SK-N-SH (cell line): ENCODE measurements around the gene SERTM1. TPM values are rescaled to one million over a fixed set of nuclear protein-coding genes. Genes with fewer than 3 reads are reported as not detected.

Experiments
- CTCF ChIA-PET: fragments of 300-600, 350-600 bp; formaldehyde crosslinking; extraction: SDS; loops from one replicate; lab custom pipeline; 2021; lab: Yijun Ruan, JAX
- POLR2A ChIA-PET: fragments of 350-600 bp; sonication (Branson Sonifier 250); formaldehyde crosslinking; extraction: SDS; loops from one replicate; lab custom pipeline; 2020; ENCODE audit warnings: antibody characterized with exemption, inconsistent platforms; lab: Yijun Ruan, JAX
- DNase-seq: peaks from one replicate; pipeline ENCODE4 v3.0.0; 2012
- H2AFZ ChIP-seq: fragments of 200-600 bp; sonication (generic); 2 replicates; pipeline ENCODE4 v1.8.1; 2016; ENCODE audit warnings: antibody characterized with exemption, mild to moderate bottlenecking, low read depth
- H3F3A ChIP-seq: fragments of 200-600 bp; sonication (generic); replicated peaks from 2 replicates; pipeline ENCODE3; 2016; ENCODE audit warnings: antibody characterized with exemption, mild to moderate bottlenecking; ENCODE audit not compliant: insufficient read depth
- H3K27ac ChIP-seq, 2 experiments: fragments of 200-500 bp in 1 of 2; fragments of 200-600 bp in 1 of 2; sonication (Bioruptor generic) in 1 of 2; sonication (generic), shearing (Covaris generic) in 1 of 2; 2 replicates each; pipeline versions ENCODE4 v1.5.1 to v1.6.1; 2014 to 2016; ENCODE audit warnings: low read depth in 2 of 2, inconsistent platforms in 1 of 2, low read length in 1 of 2, mild to moderate bottlenecking in 1 of 2, mixed read lengths in 1 of 2
- H3K27me3 ChIP-seq: fragments of 200-600 bp; sonication (generic), shearing (Covaris generic); 2 replicates; pipeline ENCODE4 v1.6.1; 2016; ENCODE audit warnings: mixed run types; ENCODE audit not compliant: insufficient read depth
- H3K36me3 ChIP-seq, 2 experiments: fragments of 200-500 bp in 1 of 2; fragments of 200-600 bp in 1 of 2; sonication (Bioruptor generic) in 1 of 2; sonication (generic) in 1 of 2; replicated peaks in 1 of 2; 2 replicates each; pipeline versions ENCODE3 to v1.5.1; 2014 to 2016; ENCODE audit warnings: low read length in 1 of 2, mild to moderate bottlenecking in 1 of 2; ENCODE audit not compliant: insufficient read depth in 2 of 2, control insufficient read depth in 1 of 2
- H3K4me1 ChIP-seq, 2 experiments: fragments of 200-500 bp in 1 of 2; fragments of 200-600 bp in 1 of 2; sonication (Bioruptor generic) in 1 of 2; sonication (generic), shearing (Covaris generic) in 1 of 2; 2 replicates each; pipeline versions ENCODE4 v1.5.1 to v1.6.1; 2014 to 2016; ENCODE audit warnings: low read depth in 1 of 2, low read length in 1 of 2, mixed run types in 1 of 2; ENCODE audit not compliant: insufficient read depth in 2 of 2, control insufficient read depth in 1 of 2
- H3K4me2 ChIP-seq: fragments of 200-600 bp; sonication (generic), shearing (Covaris generic); 2 replicates; pipeline ENCODE4 v1.6.1; 2017; ENCODE audit warnings: mixed run types
- H3K4me3 ChIP-seq, 2 experiments: fragments of 200-500 bp in 1 of 2; fragments of 200-600 bp in 1 of 2; sonication (Bioruptor generic) in 1 of 2; sonication (generic), shearing (Covaris generic) in 1 of 2; 2 replicates each; pipeline versions ENCODE4 v1.5.1 to v1.8.1; 2014 to 2016; ENCODE audit warnings: low read depth in 2 of 2, inconsistent platforms in 1 of 2, low read length in 1 of 2, mild to moderate bottlenecking in 1 of 2, mixed read lengths in 1 of 2, moderate library complexity in 1 of 2
- H3K79me2 ChIP-seq: fragments of 200-600 bp; sonication (generic); 2 replicates; pipeline ENCODE4 v1.8.1; 2017; ENCODE audit warnings: mild to moderate bottlenecking; ENCODE audit not compliant: insufficient read depth
- H3K9ac ChIP-seq: fragments of 200-600 bp; sonication (generic); 2 replicates; pipeline ENCODE4 v1.6.1; 2017; ENCODE audit warnings: mixed run types
- H3K9me2 ChIP-seq: fragments of 200-600 bp; sonication (generic); 2 replicates; pipeline ENCODE4 v1.6.1; 2017; ENCODE audit warnings: mixed run types
- H3K9me3 ChIP-seq: fragments of 200-600 bp; sonication (generic); 2 replicates; pipeline ENCODE4 v1.6.1; 2017; ENCODE audit warnings: mixed run types, mild to moderate bottlenecking, moderate library complexity
- H4K20me1 ChIP-seq: fragments of 200-600 bp; sonication (generic); 2 replicates; pipeline ENCODE4 v1.6.1; 2017; ENCODE audit warnings: mild to moderate bottlenecking, mixed run types; ENCODE audit not compliant: insufficient read depth
- EP300 ChIP-seq, 2 experiments: IDR thresholded peaks; 2 replicates each; pipeline versions ENCODE4 v1.4.0 to v1.6.1; 2012; ENCODE audit warnings: borderline replicate concordance in 1 of 2, low read depth in 1 of 2, low read length in 1 of 2
- EZH2phosphoT487 ChIP-seq: fragments of 200-600 bp; sonication (generic); IDR thresholded peaks from 2 replicates; pipeline ENCODE4 v1.6.1; 2017; ENCODE audit warnings: low read depth, mixed run types, mild to moderate bottlenecking, antibody characterized with exemption, moderate library complexity, borderline replicate concordance
- FOXM1 ChIP-seq: IDR thresholded peaks from 2 replicates; pipeline ENCODE4 v1.4.0; 2012; ENCODE audit warnings: low read depth, mild to moderate bottlenecking
- GABPA ChIP-seq: IDR thresholded peaks from 2 replicates; pipeline ENCODE4 v1.4.0; 2012; ENCODE audit warnings: low read depth, mild to moderate bottlenecking
- GATA2 ChIP-seq: sonication (generic); formaldehyde crosslinking; IDR thresholded peaks from 2 replicates; pipeline ENCODE4 v1.5.0; 2020; ENCODE audit warnings: mild to moderate bottlenecking, missing genetic modification reagents
- NRF1 ChIP-seq: IDR thresholded peaks from 2 replicates; pipeline ENCODE4 v1.6.1; 2012; ENCODE audit warnings: low read depth, mild to moderate bottlenecking, low read length
- POLR2AphosphoS5 ChIP-seq: IDR thresholded peaks from 2 replicates; pipeline ENCODE4 v1.6.1; 2012; ENCODE audit warnings: low read depth, low read length
- RAD21 ChIP-seq: IDR thresholded peaks from 2 replicates; pipeline ENCODE4 v1.6.1; 2012; ENCODE audit warnings: mild to moderate bottlenecking, low read length
- RCOR1 ChIP-seq: fragments of 150-350 bp; IDR thresholded peaks from 2 replicates; pipeline ENCODE4 v1.6.1; 2017; ENCODE audit warnings: antibody characterized with exemption, low read length
- RXRA ChIP-seq: IDR thresholded peaks from 2 replicates; pipeline ENCODE4 v1.4.0; 2012; ENCODE audit warnings: low read depth, mild to moderate bottlenecking, borderline replicate concordance
- TAF1 ChIP-seq: IDR thresholded peaks from 2 replicates; pipeline ENCODE4 v1.6.1; 2012; ENCODE audit warnings: low read depth, mild to moderate bottlenecking, low read length, moderate library complexity, borderline replicate concordance
- TCF12 ChIP-seq: IDR thresholded peaks from 2 replicates; pipeline ENCODE4 v1.4.0; 2012
- TEAD4 ChIP-seq: IDR thresholded peaks from 2 replicates; pipeline ENCODE4 v1.4.0; 2012; ENCODE audit warnings: mild to moderate bottlenecking, borderline replicate concordance; ENCODE audit not compliant: insufficient read depth
- YY1 ChIP-seq: IDR thresholded peaks from 2 replicates; pipeline ENCODE4 v1.4.0; 2012; ENCODE audit warnings: low read depth, mild to moderate bottlenecking
- WGBS: methylation state at CpG from one replicate; pipeline ENCODE4 v1.1.6; 2017; ENCODE audit warnings: low lambda C conversion rate; 5-methylcytosine and 5-hydroxymethylcytosine counted together
- polyA plus RNA-seq, 3 experiments: library from polyadenylated mRNA; depleted of rRNA; stranded (reverse); fragments of >200 nt; gene quantifications; 2 replicates each; pipeline ENCODE4 v1.2.3, GENCODE V29; 2012
- TF ChIP-seq, protein P1 (sequence below): IDR thresholded peaks from 2 replicates; pipeline ENCODE4 v1.4.0; 2012; ENCODE audit warnings: low read depth, borderline replicate concordance
- TF ChIP-seq, protein P2 (sequence below): IDR thresholded peaks from 2 replicates; pipeline ENCODE4 v1.4.0; 2012; ENCODE audit warnings: low read depth, borderline replicate concordance
- TF ChIP-seq, protein P3 (sequence below): IDR thresholded peaks from 2 replicates; pipeline ENCODE4; 2012
- TF ChIP-seq, protein P4 (sequence below): IDR thresholded peaks from 2 replicates; pipeline ENCODE4 v1.4.0; 2012; ENCODE audit warnings: low read depth
- TF ChIP-seq, protein P5 (sequence below): fragments of 150-350 bp; IDR thresholded peaks from 2 replicates; pipeline ENCODE4 v1.6.1; 2016; ENCODE audit warnings: mild to moderate bottlenecking, low read depth, low read length
- TF ChIP-seq, protein P6 (sequence below): IDR thresholded peaks from 2 replicates; pipeline ENCODE4 v1.6.1; 2012; ENCODE audit warnings: mild to moderate bottlenecking, low read depth, low read length, moderate library complexity

Gene SERTM1
- polyA plus RNA-seq, 1 of the 3 experiments (the other 2 are of a cell fraction), result 0.05 TPM

DNA sequence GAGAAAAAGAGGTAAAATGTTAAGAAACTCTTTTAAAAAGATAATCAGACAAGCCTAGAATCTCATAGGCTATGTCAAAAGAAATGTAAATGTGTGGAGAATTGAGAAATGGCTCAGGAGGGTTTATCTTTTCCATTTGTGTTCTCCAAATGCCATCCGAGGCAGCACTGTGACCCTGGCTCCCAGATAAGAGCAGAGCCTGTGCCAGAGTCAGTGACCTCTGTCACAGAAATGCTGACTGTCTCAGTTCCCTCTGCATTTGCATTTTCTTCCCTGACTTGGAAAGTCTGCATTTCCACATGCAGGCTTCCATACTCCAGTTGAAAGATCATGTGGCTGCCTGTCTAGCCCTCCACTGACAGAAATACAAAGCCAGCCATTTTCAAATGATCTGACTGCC is 42.0 kb downstream of the SERTM1 start:
- Histone ChIP-seq H3K4me1 (peaks cover 2 to 27% of the 10 kb centered on the region in 2 experiments; a peak in 2 of 4 replicates), H2AFZ (no peak overlapping the region), H3K27me3 (no peaks in the 10 kb centered on the region), H3K79me2 (no peaks in the 10 kb centered on the region), H3K4me3 (no peak overlapping the region), H3F3A (no peaks in the 10 kb centered on the region), H3K9me3 (no peaks in the 10 kb centered on the region), H3K9me2 (no peaks in the 10 kb centered on the region), H4K20me1 (no peaks in the 10 kb centered on the region), H3K27ac (no peak overlapping the region), H3K36me3 (no peaks in the 10 kb centered on the region), H3K9ac (no peak overlapping the region), H3K4me2 (no peak overlapping the region)
- 25% methylated on average over 1 of the region's 1 CpG for WGBS
- TF ChIP-seq, protein P1, sequence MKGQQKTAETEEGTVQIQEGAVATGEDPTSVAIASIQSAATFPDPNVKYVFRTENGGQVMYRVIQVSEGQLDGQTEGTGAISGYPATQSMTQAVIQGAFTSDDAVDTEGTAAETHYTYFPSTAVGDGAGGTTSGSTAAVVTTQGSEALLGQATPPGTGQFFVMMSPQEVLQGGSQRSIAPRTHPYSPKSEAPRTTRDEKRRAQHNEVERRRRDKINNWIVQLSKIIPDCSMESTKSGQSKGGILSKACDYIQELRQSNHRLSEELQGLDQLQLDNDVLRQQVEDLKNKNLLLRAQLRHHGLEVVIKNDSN, result no peak
- TF ChIP-seq RCOR1 (no peak), TCF12 (no peak), POLR2AphosphoS5 (no peak)
- CTCF ChIA-PET, result no interaction called here
- POLR2A ChIA-PET, result no interaction called here
- no peak for DNase-seq

DNA sequence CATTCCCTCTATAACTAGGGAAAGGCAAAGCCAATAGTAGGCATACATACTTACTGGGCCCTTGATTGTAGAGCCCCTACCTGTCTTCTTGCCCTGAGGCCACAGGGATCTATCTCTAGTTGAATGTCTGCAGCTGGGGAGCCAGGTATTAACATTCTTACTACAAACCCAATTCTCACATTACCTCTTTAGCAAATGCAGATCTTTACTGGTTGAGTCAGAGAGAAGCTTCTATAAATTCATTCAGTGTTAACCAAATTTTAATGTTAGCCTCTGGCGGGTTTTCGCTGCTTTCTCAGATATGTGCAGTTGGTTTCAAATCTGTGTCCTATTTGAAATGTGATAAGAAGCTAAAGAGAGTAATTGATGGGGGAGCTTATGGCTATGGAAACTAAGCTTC is 43.2 kb downstream of the SERTM1 start:
- DNase-seq, result no peak
- Histone ChIP-seq H3K9me3 (no peaks in the 10 kb centered on the region), H3F3A (no peaks in the 10 kb centered on the region), H3K9ac (no peak overlapping the region), H3K4me2 (no peak overlapping the region), H3K4me1 (peaks cover 2 to 27% of the 10 kb centered on the region in 2 experiments; a peak in 2 of 4 replicates), H3K27ac (no peak overlapping the region), H3K27me3 (no peaks in the 10 kb centered on the region), H3K9me2 (no peaks in the 10 kb centered on the region), H3K4me3 (no peak overlapping the region), H2AFZ (no peak overlapping the region), H4K20me1 (no peaks in the 10 kb centered on the region), H3K36me3 (no peaks in the 10 kb centered on the region), H3K79me2 (no peaks in the 10 kb centered on the region)
- POLR2A ChIA-PET, result no interaction called here
- 30% methylated on average over 2 of the region's 2 CpGs for WGBS
- CTCF ChIA-PET, result interaction anchor here (2.0 kb wide), 1 partner anchor 19 kb away, joined by 13 read pairs; no protein-coding TSS in a partner anchor
- TF ChIP-seq RCOR1, result no peak
- TF ChIP-seq YY1, result no peak
- TF ChIP-seq NRF1, result no peak
- TF ChIP-seq EZH2phosphoT487, result no peak
- TF ChIP-seq GATA2 (CRISPR knock-in tag), result no peak
- TF ChIP-seq FOXM1, result no peak
- TF ChIP-seq POLR2AphosphoS5, result no peak
- no peak for TF ChIP-seq GABPA
- TF ChIP-seq TAF1, result no peak
- no peak for TF ChIP-seq EP300 (IDR thresholded peaks at IDR 0.05; ENCODE audit: borderline replicate concordance in 1 of 2, low read depth in 1 of 2, low read length in 1 of 2)
- TF ChIP-seq, protein P2, sequence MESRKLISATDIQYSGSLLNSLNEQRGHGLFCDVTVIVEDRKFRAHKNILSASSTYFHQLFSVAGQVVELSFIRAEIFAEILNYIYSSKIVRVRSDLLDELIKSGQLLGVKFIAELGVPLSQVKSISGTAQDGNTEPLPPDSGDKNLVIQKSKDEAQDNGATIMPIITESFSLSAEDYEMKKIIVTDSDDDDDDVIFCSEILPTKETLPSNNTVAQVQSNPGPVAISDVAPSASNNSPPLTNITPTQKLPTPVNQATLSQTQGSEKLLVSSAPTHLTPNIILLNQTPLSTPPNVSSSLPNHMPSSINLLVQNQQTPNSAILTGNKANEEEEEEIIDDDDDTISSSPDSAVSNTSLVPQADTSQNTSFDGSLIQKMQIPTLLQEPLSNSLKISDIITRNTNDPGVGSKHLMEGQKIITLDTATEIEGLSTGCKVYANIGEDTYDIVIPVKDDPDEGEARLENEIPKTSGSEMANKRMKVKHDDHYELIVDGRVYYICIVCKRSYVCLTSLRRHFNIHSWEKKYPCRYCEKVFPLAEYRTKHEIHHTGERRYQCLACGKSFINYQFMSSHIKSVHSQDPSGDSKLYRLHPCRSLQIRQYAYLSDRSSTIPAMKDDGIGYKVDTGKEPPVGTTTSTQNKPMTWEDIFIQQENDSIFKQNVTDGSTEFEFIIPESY, result no peak
- TF ChIP-seq, protein P3, sequence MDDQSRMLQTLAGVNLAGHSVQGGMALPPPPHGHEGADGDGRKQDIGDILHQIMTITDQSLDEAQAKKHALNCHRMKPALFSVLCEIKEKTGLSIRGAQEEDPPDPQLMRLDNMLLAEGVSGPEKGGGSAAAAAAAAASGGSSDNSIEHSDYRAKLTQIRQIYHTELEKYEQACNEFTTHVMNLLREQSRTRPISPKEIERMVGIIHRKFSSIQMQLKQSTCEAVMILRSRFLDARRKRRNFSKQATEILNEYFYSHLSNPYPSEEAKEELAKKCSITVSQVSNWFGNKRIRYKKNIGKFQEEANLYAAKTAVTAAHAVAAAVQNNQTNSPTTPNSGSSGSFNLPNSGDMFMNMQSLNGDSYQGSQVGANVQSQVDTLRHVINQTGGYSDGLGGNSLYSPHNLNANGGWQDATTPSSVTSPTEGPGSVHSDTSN, result no peak
- TF ChIP-seq RXRA, result no peak
- TF ChIP-seq, protein P4, sequence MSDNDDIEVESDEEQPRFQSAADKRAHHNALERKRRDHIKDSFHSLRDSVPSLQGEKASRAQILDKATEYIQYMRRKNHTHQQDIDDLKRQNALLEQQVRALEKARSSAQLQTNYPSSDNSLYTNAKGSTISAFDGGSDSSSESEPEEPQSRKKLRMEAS, result no peak
- TF ChIP-seq TEAD4, result no peak
- TF ChIP-seq, protein P5, sequence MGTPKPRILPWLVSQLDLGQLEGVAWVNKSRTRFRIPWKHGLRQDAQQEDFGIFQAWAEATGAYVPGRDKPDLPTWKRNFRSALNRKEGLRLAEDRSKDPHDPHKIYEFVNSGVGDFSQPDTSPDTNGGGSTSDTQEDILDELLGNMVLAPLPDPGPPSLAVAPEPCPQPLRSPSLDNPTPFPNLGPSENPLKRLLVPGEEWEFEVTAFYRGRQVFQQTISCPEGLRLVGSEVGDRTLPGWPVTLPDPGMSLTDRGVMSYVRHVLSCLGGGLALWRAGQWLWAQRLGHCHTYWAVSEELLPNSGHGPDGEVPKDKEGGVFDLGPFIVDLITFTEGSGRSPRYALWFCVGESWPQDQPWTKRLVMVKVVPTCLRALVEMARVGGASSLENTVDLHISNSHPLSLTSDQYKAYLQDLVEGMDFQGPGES, result no peak
- no peak for TF ChIP-seq RAD21
- TF ChIP-seq, protein P6, sequence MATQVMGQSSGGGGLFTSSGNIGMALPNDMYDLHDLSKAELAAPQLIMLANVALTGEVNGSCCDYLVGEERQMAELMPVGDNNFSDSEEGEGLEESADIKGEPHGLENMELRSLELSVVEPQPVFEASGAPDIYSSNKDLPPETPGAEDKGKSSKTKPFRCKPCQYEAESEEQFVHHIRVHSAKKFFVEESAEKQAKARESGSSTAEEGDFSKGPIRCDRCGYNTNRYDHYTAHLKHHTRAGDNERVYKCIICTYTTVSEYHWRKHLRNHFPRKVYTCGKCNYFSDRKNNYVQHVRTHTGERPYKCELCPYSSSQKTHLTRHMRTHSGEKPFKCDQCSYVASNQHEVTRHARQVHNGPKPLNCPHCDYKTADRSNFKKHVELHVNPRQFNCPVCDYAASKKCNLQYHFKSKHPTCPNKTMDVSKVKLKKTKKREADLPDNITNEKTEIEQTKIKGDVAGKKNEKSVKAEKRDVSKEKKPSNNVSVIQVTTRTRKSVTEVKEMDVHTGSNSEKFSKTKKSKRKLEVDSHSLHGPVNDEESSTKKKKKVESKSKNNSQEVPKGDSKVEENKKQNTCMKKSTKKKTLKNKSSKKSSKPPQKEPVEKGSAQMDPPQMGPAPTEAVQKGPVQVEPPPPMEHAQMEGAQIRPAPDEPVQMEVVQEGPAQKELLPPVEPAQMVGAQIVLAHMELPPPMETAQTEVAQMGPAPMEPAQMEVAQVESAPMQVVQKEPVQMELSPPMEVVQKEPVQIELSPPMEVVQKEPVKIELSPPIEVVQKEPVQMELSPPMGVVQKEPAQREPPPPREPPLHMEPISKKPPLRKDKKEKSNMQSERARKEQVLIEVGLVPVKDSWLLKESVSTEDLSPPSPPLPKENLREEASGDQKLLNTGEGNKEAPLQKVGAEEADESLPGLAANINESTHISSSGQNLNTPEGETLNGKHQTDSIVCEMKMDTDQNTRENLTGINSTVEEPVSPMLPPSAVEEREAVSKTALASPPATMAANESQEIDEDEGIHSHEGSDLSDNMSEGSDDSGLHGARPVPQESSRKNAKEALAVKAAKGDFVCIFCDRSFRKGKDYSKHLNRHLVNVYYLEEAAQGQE, result no peak
